Activated CD4-positive, alpha-beta T cell treated with anti-CD3 and anti-CD28 coated beads for 1 hour (primary cell): ENCODE data around the gene TBC1D7.
"Not testable (repeated sequence)": the region's sequence is repeated elsewhere in the genome, so short reads cannot be mapped to it uniquely, and the experiment has no call there.

Experiments used
- DNase-seq: peaks from one replicate; pipeline ENCODE4 v3.0.0-alpha.2; 2020

Gene TBC1D7

GRCh38 chr6:13355999-13356785, 27.9 kb upstream of the TBC1D7 start:
- no peak for DNase-seq

- no peak for DNase-seq
These were observed 27.0 kb upstream of the TBC1D7 start for GRCh38 chr6:13355043-13355945.

- no peak for DNase-seq
These were observed 26.1 kb upstream of the TBC1D7 start for GRCh38 chr6:13354331-13355042.

- DNase-seq = no peak
These were observed 23.8 kb upstream of the TBC1D7 start for GRCh38 chr6:13352165-13352564.

- DNase-seq = no peak
These were observed 22.9 kb upstream of the TBC1D7 start for GRCh38 chr6:13351271-13351670.

GRCh38 chr6:13349811-13350506, 21.6 kb upstream of the TBC1D7 start:
- DNase-seq = no peak

GRCh38 chr6:13348334-13349113, 20.2 kb upstream of the TBC1D7 start:
- DNase-seq = no peak

GRCh38 chr6:13346245-13346644, 17.9 kb upstream of the TBC1D7 start:
- no peak for DNase-seq

- DNase-seq = no peak
These were observed 14.2 kb upstream of the TBC1D7 start for GRCh38 chr6:13342414-13343019.

GRCh38 chr6:13339863-13340630, 11.7 kb upstream of the TBC1D7 start:
- DNase-seq = no peak

GRCh38 chr6:13338038-13338437, 9.7 kb upstream of the TBC1D7 start:
- DNase-seq = no peak

- peak; percentile 56 for DNase-seq
These were observed 8.2 kb upstream of the TBC1D7 start for GRCh38 chr6:13336553-13336952.

GRCh38 chr6:13334953-13335352, 6.6 kb upstream of the TBC1D7 start:
- DNase-seq = no peak

GRCh38 chr6:13332349-13332706, 4.0 kb upstream of the TBC1D7 start:
- DNase-seq = no peak

GRCh38 chr6:13331516-13332348, 3.4 kb upstream of the TBC1D7 start:
- DNase-seq = no peak

GRCh38 chr6:13328875-13329183, 492 bp upstream of the TBC1D7 start:
- no peak for DNase-seq

- DNase-seq = no peak
These were observed 654 bp downstream of the TBC1D7 start for GRCh38 chr6:13327691-13328075.

GRCh38 chr6:13326031-13326586, 2.2 kb downstream of the TBC1D7 start:
- DNase-seq = not testable (repeated sequence)

GRCh38 chr6:13319891-13320564, 8.3 kb downstream of the TBC1D7 start:
- no peak for DNase-seq
